ENCODE measurements around the gene GTPBP4.

Gene GTPBP4

DNA sequence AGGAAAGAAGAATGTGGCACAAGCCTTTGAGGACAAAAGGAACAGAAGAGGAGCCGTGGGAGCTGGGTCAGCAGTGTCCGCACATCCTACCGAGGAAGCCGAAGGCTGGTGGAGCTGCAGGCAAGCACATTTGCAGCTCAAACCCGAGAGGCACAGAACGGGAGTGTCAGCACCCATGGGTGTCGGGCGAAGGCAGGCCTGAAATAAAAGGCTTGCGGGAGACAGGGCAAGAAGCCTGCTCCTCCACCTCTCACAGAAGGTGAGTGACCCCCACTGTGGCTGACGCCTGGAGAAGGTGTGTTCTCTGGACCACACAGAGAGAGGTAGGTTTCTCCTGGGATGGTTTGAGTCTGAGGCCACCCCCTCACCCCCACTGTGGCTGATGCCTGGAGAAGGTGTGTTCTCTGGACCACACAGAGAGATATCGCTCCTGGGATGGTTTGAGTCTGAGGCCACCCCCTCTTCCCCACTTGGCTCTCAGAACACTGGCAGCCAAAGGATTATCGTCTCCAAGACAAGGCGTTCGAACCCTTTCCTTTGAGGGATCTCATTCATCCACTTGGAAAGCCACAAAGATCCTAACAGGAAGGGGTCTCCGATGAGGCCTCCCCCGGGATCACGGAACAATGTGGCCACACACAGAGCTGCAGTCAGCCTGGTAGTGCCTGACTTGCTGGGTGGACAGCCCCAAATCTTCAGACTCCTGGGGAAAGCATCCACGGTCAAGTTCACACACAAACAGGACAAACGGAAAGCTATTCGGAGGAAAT, 21.6 kb upstream of the GTPBP4 start:
- no peak for TF ChIP-seq CTCF (IDR thresholded peaks at IDR 0.05; ENCODE audit: insufficient read depth, low read depth, low read length, missing control alignments)
- H3K4me3 ChIP-seq (ENCODE audit: low read depth, low read length) = no peak overlapping the region
- DNase-seq (ENCODE audit: low read depth) = no peak

DNA sequence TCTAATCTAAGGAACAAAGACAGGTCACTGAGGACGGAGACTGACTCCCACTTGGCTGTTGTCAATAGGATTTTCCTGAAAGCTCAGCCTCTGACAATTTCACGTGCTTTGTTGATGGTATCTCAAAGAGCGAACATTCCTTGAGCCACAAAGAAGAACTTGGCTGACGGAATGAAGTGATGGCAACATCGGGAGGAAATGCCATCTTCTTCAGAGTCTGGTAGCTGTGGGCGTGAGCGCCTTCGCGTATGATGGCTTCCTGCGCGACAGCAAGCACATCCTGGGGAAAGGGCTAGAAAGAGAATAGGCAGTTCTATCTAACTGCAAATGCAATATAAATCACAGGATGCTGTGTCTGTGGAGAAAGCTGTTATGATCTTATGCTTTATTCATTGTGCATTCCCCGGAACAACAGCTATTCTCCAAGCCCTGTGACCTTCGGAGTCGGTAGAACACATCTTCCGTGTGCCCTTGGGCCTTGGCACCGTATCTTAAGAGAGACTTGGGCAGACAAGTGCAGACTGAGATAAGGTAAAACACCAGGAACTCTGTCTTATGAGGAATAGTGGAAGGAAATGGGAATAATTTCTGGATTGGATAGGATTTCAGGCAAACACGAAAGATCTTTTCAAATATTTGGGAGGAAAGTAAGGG, 19.6 kb upstream of the GTPBP4 start:
- H3K4me3 ChIP-seq (ENCODE audit: low read depth, low read length) = no peak overlapping the region
- no peak for TF ChIP-seq CTCF (IDR thresholded peaks at IDR 0.05; ENCODE audit: insufficient read depth, low read depth, low read length, missing control alignments)
- no peak for DNase-seq (ENCODE audit: low read depth)

GRCh38 chr10:969473-970150, 18.6 kb upstream of the GTPBP4 start:
- no peak for TF ChIP-seq CTCF (IDR thresholded peaks at IDR 0.05; ENCODE audit: insufficient read depth, low read depth, low read length, missing control alignments)
- no peak overlapping the region for H3K4me3 ChIP-seq (ENCODE audit: low read depth, low read length)
- DNase-seq (ENCODE audit: low read depth) = no peak

DNA sequence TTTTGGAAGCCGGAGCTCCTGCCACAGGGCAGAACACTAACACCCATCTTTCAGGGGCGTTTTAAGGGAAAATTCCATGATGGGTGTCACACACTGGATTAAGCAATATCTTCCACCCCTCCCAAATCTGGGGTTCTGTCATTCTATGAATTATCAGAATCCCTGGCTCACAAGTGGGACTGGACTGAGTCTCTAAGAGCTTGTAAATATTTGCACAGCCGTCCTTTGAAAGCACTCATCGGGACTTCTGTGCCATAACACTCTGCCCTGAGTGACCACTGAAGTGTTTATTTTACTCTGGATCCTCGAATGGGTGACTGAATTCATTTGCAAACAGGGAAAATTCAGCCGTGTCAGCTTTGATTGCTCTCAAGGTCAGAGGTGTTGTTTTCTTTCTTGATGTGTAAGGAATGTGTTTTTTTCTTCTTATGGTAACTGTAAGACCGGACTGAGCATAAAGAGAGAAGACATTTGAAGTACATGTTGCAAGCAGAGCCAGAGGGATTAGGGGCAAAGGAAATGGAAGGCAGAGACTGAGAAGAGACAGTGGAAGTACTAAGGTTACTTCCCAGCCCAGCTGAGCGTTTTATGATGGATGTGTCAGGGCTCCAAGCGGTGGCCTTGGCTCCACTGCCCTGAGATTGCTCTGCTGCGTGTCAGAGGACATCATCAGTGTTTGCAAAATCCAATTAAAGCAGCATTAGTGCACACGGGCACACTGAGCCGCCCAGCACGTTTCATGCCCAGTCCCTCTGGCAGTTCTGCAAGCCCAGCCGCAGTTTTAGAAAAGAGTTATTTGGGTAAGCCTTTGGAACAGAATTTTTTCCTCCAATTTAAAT, 17.7 kb upstream of the GTPBP4 start:
- no peak for DNase-seq (ENCODE audit: low read depth)
- TF ChIP-seq CTCF (IDR thresholded peaks at IDR 0.05; ENCODE audit: insufficient read depth, low read depth, low read length, missing control alignments) = no peak
- no peak overlapping the region for H3K4me3 ChIP-seq (ENCODE audit: low read depth, low read length)

- H3K4me3 ChIP-seq (ENCODE audit: low read depth, low read length) = no peak overlapping the region
Measured at GRCh38 chr10:971150-971542, 17.1 kb upstream of the GTPBP4 start.

More at GRCh38 chr10:971150-971542, 17.1 kb upstream of the GTPBP4 start:
- DNase-seq (ENCODE audit: low read depth) = no peak
- no peak for TF ChIP-seq CTCF (IDR thresholded peaks at IDR 0.05; ENCODE audit: insufficient read depth, low read depth, low read length, missing control alignments)

All from GM12865 (cell line).